ENCODE results near the gene PEAK3.
A peak's percentile ranks its signal among the peaks of the same experiment; 100 is the strongest.

PEAK3 gene

GRCh38 chr19:2240881-2241760 lies 40.9 kb downstream of the PEAK3 start:
- H4K5ac ChIP-seq (ENCODE audit: low read length): no peak overlapping the region
- no peak for DNase-seq
- no peak overlapping the region for H3K4ac ChIP-seq (ENCODE audit: low read depth, low read length)
- no peak overlapping the region for H4K8ac ChIP-seq (ENCODE audit: low read depth, low read length)
- H3K27ac ChIP-seq (ENCODE audit: low read depth, low read length): no peak overlapping the region
- peaks cover 12% of the 10 kb centered on the region for H3K36me3 ChIP-seq (ENCODE audit: control insufficient read depth, insufficient read depth, low read length)
- H3K23ac ChIP-seq (ENCODE audit: low read length): peak overlapping the region; percentile 37
- H2BK15ac ChIP-seq (replicated peaks; ENCODE audit: low read depth): no peak overlapping the region
- H2AK5ac ChIP-seq (ENCODE audit: low read length): no peak overlapping the region
- H3K18ac ChIP-seq (ENCODE audit: low read length): no peak overlapping the region
- WGBS (ENCODE audit: extremely low coverage, insufficient coverage, low lambda C conversion rate): no CpG with 5 or more reads among the region's 41 CpGs
- peak overlapping the region; percentile 79 for H3K56ac ChIP-seq (ENCODE audit: low read length)
- peak overlapping the region; percentile 18 for H3K9ac ChIP-seq (ENCODE audit: low read length)
- no peaks in the 10 kb centered on the region for H3K27me3 ChIP-seq (ENCODE audit: insufficient read depth, low read length, poor library complexity)
- peaks cover 16% of the 10 kb centered on the region for H3K79me1 ChIP-seq (ENCODE audit: low read length)
- no peak overlapping the region for H2BK120ac ChIP-seq (ENCODE audit: low read depth, low read length)
- H3K79me2 ChIP-seq (ENCODE audit: control insufficient read depth, insufficient read depth, low read length): peaks cover 68% of the 10 kb centered on the region
- no peak overlapping the region for H3K4me2 ChIP-seq (ENCODE audit: low read length)
- H3K4me1 ChIP-seq (ENCODE audit: control insufficient read depth, low read depth, low read length): peaks cover 5% of the 10 kb centered on the region
- no peak overlapping the region for H3K4me3 ChIP-seq (ENCODE audit: low read length)
- no peak overlapping the region for H2BK5ac ChIP-seq (ENCODE audit: low read length)

GRCh38 chr19:2239771-2240770 lies 41.9 kb downstream of the PEAK3 start:
- Histone ChIP-seq H4K5ac (ENCODE audit: low read length) (no peak overlapping the region), H3K79me1 (ENCODE audit: low read length) (peaks cover 16% of the 10 kb centered on the region), H4K8ac (ENCODE audit: low read depth, low read length) (no peak overlapping the region), H2BK120ac (ENCODE audit: low read depth, low read length) (no peak overlapping the region), H3K18ac (ENCODE audit: low read length) (no peak overlapping the region), H2BK15ac (replicated peaks; ENCODE audit: low read depth) (no peak overlapping the region), H3K4me3 (ENCODE audit: low read length) (no peak overlapping the region), H3K23ac (ENCODE audit: low read length) (peak overlapping the region; percentile 86), H3K4me2 (ENCODE audit: low read length) (peak overlapping the region; percentile 50), H3K9ac (ENCODE audit: low read length) (peak overlapping the region; percentile 70), H2AK5ac (ENCODE audit: low read length) (no peak overlapping the region), H3K4ac (ENCODE audit: low read depth, low read length) (no peak overlapping the region), H3K36me3 (ENCODE audit: control insufficient read depth, insufficient read depth, low read length) (peaks cover 8% of the 10 kb centered on the region), H2BK5ac (ENCODE audit: low read length) (no peak overlapping the region), H3K4me1 (ENCODE audit: control insufficient read depth, low read depth, low read length) (peaks cover 5% of the 10 kb centered on the region), H3K27me3 (ENCODE audit: insufficient read depth, low read length, poor library complexity) (no peaks in the 10 kb centered on the region), H3K27ac (ENCODE audit: low read depth, low read length) (no peak overlapping the region), H3K79me2 (ENCODE audit: control insufficient read depth, insufficient read depth, low read length) (peaks cover 75% of the 10 kb centered on the region), H3K56ac (ENCODE audit: low read length) (peak overlapping the region; percentile 79)
- DNase-seq: peak; percentile 44
- WGBS (ENCODE audit: extremely low coverage, insufficient coverage, low lambda C conversion rate): no CpG with 5 or more reads among the region's 34 CpGs

- no peak overlapping the region for H2BK15ac ChIP-seq (replicated peaks; ENCODE audit: low read depth)
- peak overlapping the region; percentile 3 for H3K4me2 ChIP-seq (ENCODE audit: low read length)
- H3K4me3 ChIP-seq (ENCODE audit: low read length): no peak overlapping the region
- no peak overlapping the region for H3K27ac ChIP-seq (ENCODE audit: low read depth, low read length)
- no peak overlapping the region for H3K23ac ChIP-seq (ENCODE audit: low read length)
- peaks cover 2% of the 10 kb centered on the region for H3K36me3 ChIP-seq (ENCODE audit: control insufficient read depth, insufficient read depth, low read length)
- no peak overlapping the region for H3K18ac ChIP-seq (ENCODE audit: low read length)
- H3K79me1 ChIP-seq (ENCODE audit: low read length): peaks cover 17% of the 10 kb centered on the region
- no peak overlapping the region for H2BK120ac ChIP-seq (ENCODE audit: low read depth, low read length)
- no peak overlapping the region for H2AK5ac ChIP-seq (ENCODE audit: low read length)
- no CpG with 5 or more reads among the region's 10 CpGs for WGBS (ENCODE audit: extremely low coverage, insufficient coverage, low lambda C conversion rate)
- H3K27me3 ChIP-seq (ENCODE audit: insufficient read depth, low read length, poor library complexity): no peaks in the 10 kb centered on the region
- H3K4ac ChIP-seq (ENCODE audit: low read depth, low read length): no peak overlapping the region
- peak overlapping the region; percentile 70 for H3K9ac ChIP-seq (ENCODE audit: low read length)
- H2BK5ac ChIP-seq (ENCODE audit: low read length): no peak overlapping the region
- no peak overlapping the region for H3K56ac ChIP-seq (ENCODE audit: low read length)
- peaks cover 5% of the 10 kb centered on the region for H3K4me1 ChIP-seq (ENCODE audit: control insufficient read depth, low read depth, low read length)
- H4K8ac ChIP-seq (ENCODE audit: low read depth, low read length): no peak overlapping the region
- peaks cover 84% of the 10 kb centered on the region for H3K79me2 ChIP-seq (ENCODE audit: control insufficient read depth, insufficient read depth, low read length)
- no peak overlapping the region for H4K5ac ChIP-seq (ENCODE audit: low read length)
- DNase-seq: no peak
These were observed 42.8 kb downstream of the PEAK3 start for GRCh38 chr19:2239173-2239572.

GRCh38 chr19:2237869-2238153 lies 44.2 kb downstream of the PEAK3 start:
- no CpG with 5 or more reads among the region's 6 CpGs for whole genome bisulfite sequencing (ENCODE audit: extremely low coverage, insufficient coverage, low lambda C conversion rate)
- H3K27ac ChIP-seq (ENCODE audit: low read depth, low read length): no peak overlapping the region

GRCh38 chr19:2237051-2237868 lies 44.7 kb downstream of the PEAK3 start:
- Histone ChIP-seq H3K9ac (ENCODE audit: low read length) (peak overlapping the region; percentile 97), H3K4ac (ENCODE audit: low read depth, low read length) (peak overlapping the region; percentile 93), H4K8ac (ENCODE audit: low read depth, low read length) (peak overlapping the region; percentile 16), H3K27ac (ENCODE audit: low read depth, low read length) (peak overlapping the region; percentile 95), H3K23ac (ENCODE audit: low read length) (peak overlapping the region; percentile 57), H2BK120ac (ENCODE audit: low read depth, low read length) (no peak overlapping the region), H2BK5ac (ENCODE audit: low read length) (no peak overlapping the region), H2AK5ac (ENCODE audit: low read length) (no peak overlapping the region), H3K18ac (ENCODE audit: low read length) (peak overlapping the region; percentile 43), H3K79me2 (ENCODE audit: control insufficient read depth, insufficient read depth, low read length) (peaks cover 76% of the 10 kb centered on the region), H3K36me3 (ENCODE audit: control insufficient read depth, insufficient read depth, low read length) (peaks cover 2% of the 10 kb centered on the region), H3K79me1 (ENCODE audit: low read length) (peaks cover 17% of the 10 kb centered on the region), H3K27me3 (ENCODE audit: insufficient read depth, low read length, poor library complexity) (no peaks in the 10 kb centered on the region), H3K4me3 (ENCODE audit: low read length) (peak overlapping the region; percentile 89), H4K5ac (ENCODE audit: low read length) (no peak overlapping the region), H3K56ac (ENCODE audit: low read length) (peak overlapping the region; percentile 99), H2BK15ac (replicated peaks; ENCODE audit: low read depth) (no peak overlapping the region), H3K4me1 (ENCODE audit: control insufficient read depth, low read depth, low read length) (peaks cover 5% of the 10 kb centered on the region), H3K4me2 (ENCODE audit: low read length) (peak overlapping the region; percentile 59)
- WGBS (ENCODE audit: extremely low coverage, insufficient coverage, low lambda C conversion rate): no CpG with 5 or more reads among the region's 43 CpGs
- no peak for DNase-seq

More at GRCh38 chr19:2237869-2238153, 44.2 kb downstream of the PEAK3 start:
- Histone ChIP-seq H3K79me2 (ENCODE audit: control insufficient read depth, insufficient read depth, low read length) (peaks cover 81% of the 10 kb centered on the region), H3K4me2 (ENCODE audit: low read length) (peak overlapping the region; percentile 59), H4K8ac (ENCODE audit: low read depth, low read length) (no peak overlapping the region), H2BK120ac (ENCODE audit: low read depth, low read length) (no peak overlapping the region), H2BK15ac (replicated peaks; ENCODE audit: low read depth) (no peak overlapping the region), H3K23ac (ENCODE audit: low read length) (no peak overlapping the region), H3K4ac (ENCODE audit: low read depth, low read length) (no peak overlapping the region), H3K4me3 (ENCODE audit: low read length) (peak overlapping the region; percentile 89), H3K56ac (ENCODE audit: low read length) (peak overlapping the region; percentile 99), H3K36me3 (ENCODE audit: control insufficient read depth, insufficient read depth, low read length) (peaks cover 2% of the 10 kb centered on the region), H3K9ac (ENCODE audit: low read length) (peak overlapping the region; percentile 97), H3K27me3 (ENCODE audit: insufficient read depth, low read length, poor library complexity) (no peaks in the 10 kb centered on the region), H3K18ac (ENCODE audit: low read length) (no peak overlapping the region), H2BK5ac (ENCODE audit: low read length) (no peak overlapping the region), H2AK5ac (ENCODE audit: low read length) (no peak overlapping the region), H3K79me1 (ENCODE audit: low read length) (peaks cover 17% of the 10 kb centered on the region), H4K5ac (ENCODE audit: low read length) (no peak overlapping the region), H3K4me1 (ENCODE audit: control insufficient read depth, low read depth, low read length) (peaks cover 5% of the 10 kb centered on the region)
- DNase-seq: no peak

Measured in mesendoderm (in vitro differentiated cells).